NK-92 treated with Interleukin-12 subunit alpha and Interleukin-12 subunit beta, amount 100 ng/mL, for 24 hours (cell line): ENCODE results near the gene ZFP92.
"Not testable (repeated sequence)": the region's sequence is repeated elsewhere in the genome, so short reads cannot be mapped to it uniquely, and the experiment has no call there.

ENCODE experiments used
- DNase-seq: peaks from one replicate; lab custom pipeline; 2025; lab: John Stamatoyannopoulos, UW

The ZFP92 gene

GRCh38 chrX:153387345-153387744 is 23.9 kb upstream of the ZFP92 start:
- no peak for DNase-seq

- DNase-seq, result no peak
Observed at GRCh38 chrX:153387987-153388721, 23.1 kb upstream of the ZFP92 start.

- no peak for DNase-seq
Observed at GRCh38 chrX:153388722-153389459, 22.4 kb upstream of the ZFP92 start.

GRCh38 chrX:153389460-153389768 is 21.9 kb upstream of the ZFP92 start:
- DNase-seq, result not testable (repeated sequence)

GRCh38 chrX:153392642-153393321 is 18.5 kb upstream of the ZFP92 start:
- no peak for DNase-seq

- no peak for DNase-seq
Observed at GRCh38 chrX:153394612-153395011, 16.7 kb upstream of the ZFP92 start.

GRCh38 chrX:153395613-153396319 is 15.5 kb upstream of the ZFP92 start:
- DNase-seq, result no peak

GRCh38 chrX:153396320-153397195 is 14.7 kb upstream of the ZFP92 start:
- no peak for DNase-seq

- DNase-seq, result no peak
Observed at GRCh38 chrX:153397256-153397960, 13.9 kb upstream of the ZFP92 start.

- no peak for DNase-seq
Observed at GRCh38 chrX:153398275-153398960, 12.9 kb upstream of the ZFP92 start.

- no peak for DNase-seq
Observed at GRCh38 chrX:153400146-153401132, 10.8 kb upstream of the ZFP92 start.

GRCh38 chrX:153401133-153401764 is 10.0 kb upstream of the ZFP92 start, which contains the start of gene PNMA6E:
Gene PNMA6E (minus strand): TSS chrX:153401350. CDS start chrX:153398849, 2,501 bp downstream.
- DNase-seq, result no peak

- DNase-seq, result not testable (repeated sequence)
Observed at GRCh38 chrX:153404333-153404732, 6.9 kb upstream of the ZFP92 start.

GRCh38 chrX:153405426-153405825 is 5.8 kb upstream of the ZFP92 start:
- no peak for DNase-seq

- no peak for DNase-seq
Observed at GRCh38 chrX:153406011-153406410, 5.3 kb upstream of the ZFP92 start.

- DNase-seq, result no peak
Observed at GRCh38 chrX:153406903-153407302, 4.4 kb upstream of the ZFP92 start.

- DNase-seq, result no peak
Observed at GRCh38 chrX:153407736-153408135, 3.5 kb upstream of the ZFP92 start.

GRCh38 chrX:153408221-153408721 is 3.0 kb upstream of the ZFP92 start:
- DNase-seq, result no peak
